ENCODE measurements around the gene AKAP12.

Gene AKAP12

GRCh38 chr6:151197556-151197955, 42.2 kb upstream of the AKAP12 start:
- no peak overlapping the region for H3K23ac ChIP-seq (ENCODE audit: low read length in 2 of 2)
- H3K4ac ChIP-seq (ENCODE audit: low read depth in 1 of 2, low read length in 2 of 2): no peak overlapping the region
- H3K79me1 ChIP-seq (replicated peaks; ENCODE audit: low read length, poor library complexity, severe bottlenecking): no peaks in the 10 kb centered on the region
- H2AFZ ChIP-seq (ENCODE audit: low read depth, low read length): no peak overlapping the region
- no peak overlapping the region for H2BK120ac ChIP-seq (ENCODE audit: low read depth, low read length)
- H3K4me1 ChIP-seq (ENCODE audit: control insufficient read depth, insufficient read depth, low read depth, low read length): no peaks in the 10 kb centered on the region
- H3K9me3 ChIP-seq (ENCODE audit: control insufficient read depth, low read length): no peaks in the 10 kb centered on the region
- H4K8ac ChIP-seq (ENCODE audit: low read length): no peak overlapping the region
- 98% methylated on average over 1 of the region's 1 CpG for WGBS
- H2AK5ac ChIP-seq (ENCODE audit: low read length, severe bottlenecking): no peak overlapping the region
- no peak overlapping the region for H3K27ac ChIP-seq (ENCODE audit: low read length, poor library complexity, severe bottlenecking)
- no peaks in the 10 kb centered on the region for H3K27me3 ChIP-seq (ENCODE audit: control insufficient read depth in 1 of 2, insufficient read depth in 1 of 2, low read length in 2 of 2)
- DNase-seq: no peak
- no peak overlapping the region for H4K91ac ChIP-seq (ENCODE audit: low read length)
- no peak overlapping the region for H2BK5ac ChIP-seq (ENCODE audit: low read depth, low read length, poor library complexity, severe bottlenecking)
- no peak overlapping the region for H3K14ac ChIP-seq (ENCODE audit: low read length in 2 of 2)
- no peak overlapping the region for H3K9ac ChIP-seq (ENCODE audit: low read length)
- no peak overlapping the region for H3K18ac ChIP-seq (ENCODE audit: low read depth in 1 of 2, low read length in 2 of 2)
- H2BK12ac ChIP-seq (ENCODE audit: low read length in 2 of 2): no peak overlapping the region
- H3K4me3 ChIP-seq (ENCODE audit: insufficient read depth in 1 of 2, low read depth in 1 of 2, low read length in 2 of 2): no peak overlapping the region
- H3K4me2 ChIP-seq (ENCODE audit: low read length, poor library complexity, severe bottlenecking): no peak overlapping the region
- no peaks in the 10 kb centered on the region for H3K36me3 ChIP-seq (ENCODE audit: control insufficient read depth in 1 of 2, insufficient read depth in 2 of 2, low read depth in 1 of 2, low read length in 2 of 2)
- H2BK15ac ChIP-seq (ENCODE audit: low read depth, poor library complexity, severe bottlenecking): no peak overlapping the region

DNA sequence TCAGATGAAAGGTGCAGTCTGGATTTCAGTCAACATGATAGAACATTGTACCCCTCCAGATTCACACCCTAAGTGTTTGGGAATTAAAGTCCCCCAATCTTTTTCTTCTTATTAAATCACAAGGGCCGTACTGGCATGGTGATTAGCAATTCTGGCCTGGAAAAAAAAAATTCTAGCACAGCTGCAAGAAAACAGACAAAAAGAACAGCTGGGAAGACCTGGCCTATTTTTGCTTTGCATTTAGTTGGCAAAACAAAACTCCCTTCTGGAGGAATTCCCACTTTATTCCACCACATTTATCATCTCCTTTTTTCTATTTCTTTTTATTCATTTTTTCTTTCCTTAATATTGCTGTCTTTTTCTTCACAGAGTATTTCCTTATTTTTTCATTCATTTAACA, 39.8 kb upstream of the AKAP12 start:
- Histone ChIP-seq H2AFZ (ENCODE audit: low read depth, low read length) (no peak overlapping the region), H3K9ac (ENCODE audit: low read length) (no peak overlapping the region), H3K27me3 (ENCODE audit: control insufficient read depth in 1 of 2, insufficient read depth in 1 of 2, low read length in 2 of 2) (no peaks in the 10 kb centered on the region), H2BK5ac (ENCODE audit: low read depth, low read length, poor library complexity, severe bottlenecking) (no peak overlapping the region), H3K4ac (ENCODE audit: low read depth in 1 of 2, low read length in 2 of 2) (no peak overlapping the region), H3K18ac (ENCODE audit: low read depth in 1 of 2, low read length in 2 of 2) (no peak overlapping the region), H3K4me1 (ENCODE audit: control insufficient read depth, insufficient read depth, low read depth, low read length) (no peaks in the 10 kb centered on the region), H3K4me2 (ENCODE audit: low read length, poor library complexity, severe bottlenecking) (no peak overlapping the region), H3K36me3 (ENCODE audit: control insufficient read depth in 1 of 2, insufficient read depth in 2 of 2, low read depth in 1 of 2, low read length in 2 of 2) (no peaks in the 10 kb centered on the region), H3K79me1 (replicated peaks; ENCODE audit: low read length, poor library complexity, severe bottlenecking) (no peaks in the 10 kb centered on the region), H3K9me3 (ENCODE audit: control insufficient read depth, low read length) (no peaks in the 10 kb centered on the region), H3K23ac (ENCODE audit: low read length in 2 of 2) (no peak overlapping the region), H2BK120ac (ENCODE audit: low read depth, low read length) (no peak overlapping the region), H3K14ac (ENCODE audit: low read length in 2 of 2) (no peak overlapping the region), H3K4me3 (ENCODE audit: insufficient read depth in 1 of 2, low read depth in 1 of 2, low read length in 2 of 2) (no peak overlapping the region), H4K8ac (ENCODE audit: low read length) (no peak overlapping the region), H3K27ac (ENCODE audit: low read length, poor library complexity, severe bottlenecking) (no peak overlapping the region), H2BK15ac (ENCODE audit: low read depth, poor library complexity, severe bottlenecking) (no peak overlapping the region), H2AK5ac (ENCODE audit: low read length, severe bottlenecking) (no peak overlapping the region), H4K91ac (ENCODE audit: low read length) (no peak overlapping the region), H2BK12ac (ENCODE audit: low read length in 2 of 2) (no peak overlapping the region)
- 72% methylated on average over 1 of the region's 1 CpG for WGBS
- DNase-seq: no peak

- Histone ChIP-seq H2BK120ac (ENCODE audit: low read depth, low read length) (no peak overlapping the region), H3K27me3 (ENCODE audit: control insufficient read depth in 1 of 2, insufficient read depth in 1 of 2, low read length in 2 of 2) (no peaks in the 10 kb centered on the region), H3K14ac (ENCODE audit: low read length in 2 of 2) (no peak overlapping the region), H2AK5ac (ENCODE audit: low read length, severe bottlenecking) (no peak overlapping the region), H3K9ac (ENCODE audit: low read length) (no peak overlapping the region), H3K79me1 (replicated peaks; ENCODE audit: low read length, poor library complexity, severe bottlenecking) (no peaks in the 10 kb centered on the region), H2BK5ac (ENCODE audit: low read depth, low read length, poor library complexity, severe bottlenecking) (no peak overlapping the region), H3K36me3 (ENCODE audit: control insufficient read depth in 1 of 2, insufficient read depth in 2 of 2, low read depth in 1 of 2, low read length in 2 of 2) (no peaks in the 10 kb centered on the region), H4K8ac (ENCODE audit: low read length) (no peak overlapping the region), H3K18ac (ENCODE audit: low read depth in 1 of 2, low read length in 2 of 2) (no peak overlapping the region), H2BK15ac (ENCODE audit: low read depth, poor library complexity, severe bottlenecking) (no peak overlapping the region), H2BK12ac (ENCODE audit: low read length in 2 of 2) (no peak overlapping the region), H3K23ac (ENCODE audit: low read length in 2 of 2) (no peak overlapping the region), H3K4ac (ENCODE audit: low read depth in 1 of 2, low read length in 2 of 2) (no peak overlapping the region), H4K91ac (ENCODE audit: low read length) (no peak overlapping the region), H3K9me3 (ENCODE audit: control insufficient read depth, low read length) (peaks cover under 1% of the 10 kb centered on the region), H3K4me3 (ENCODE audit: insufficient read depth in 1 of 2, low read depth in 1 of 2, low read length in 2 of 2) (no peak overlapping the region), H3K4me2 (ENCODE audit: low read length, poor library complexity, severe bottlenecking) (no peak overlapping the region), H3K4me1 (ENCODE audit: control insufficient read depth, insufficient read depth, low read depth, low read length) (no peaks in the 10 kb centered on the region), H3K27ac (ENCODE audit: low read length, poor library complexity, severe bottlenecking) (no peak overlapping the region), H2AFZ (ENCODE audit: low read depth, low read length) (no peak overlapping the region)
- DNase-seq: no peak
- 95% methylated on average over 3 of the region's 4 CpGs for WGBS
These were observed 33.8 kb upstream of the AKAP12 start for GRCh38 chr6:151205721-151206600.

DNA sequence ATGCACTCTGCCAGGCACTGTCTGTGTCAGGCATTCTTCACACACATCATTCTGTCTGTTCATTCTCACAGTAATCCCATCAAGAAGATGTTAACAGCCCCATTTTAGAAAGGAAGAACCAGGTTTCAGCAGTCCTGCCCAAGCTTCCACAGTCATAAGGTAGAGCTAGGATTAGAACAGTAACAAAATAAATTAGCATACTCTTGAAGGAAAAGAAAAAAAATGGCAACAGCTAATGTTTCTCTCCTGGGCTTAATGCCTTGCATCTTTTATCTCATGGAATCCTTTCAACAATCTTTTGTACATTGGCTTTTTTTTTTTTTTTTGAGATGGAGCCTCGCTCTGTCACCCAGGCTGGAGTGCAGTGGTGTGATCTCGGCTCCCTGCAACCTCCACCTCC, 32.1 kb upstream of the AKAP12 start:
- no peak for DNase-seq
- Histone ChIP-seq H3K14ac (ENCODE audit: low read length in 2 of 2) (no peak overlapping the region), H3K4me1 (ENCODE audit: control insufficient read depth, insufficient read depth, low read depth, low read length) (no peaks in the 10 kb centered on the region), H4K91ac (ENCODE audit: low read length) (no peak overlapping the region), H3K18ac (ENCODE audit: low read depth in 1 of 2, low read length in 2 of 2) (no peak overlapping the region), H3K4me3 (ENCODE audit: insufficient read depth in 1 of 2, low read depth in 1 of 2, low read length in 2 of 2) (no peak overlapping the region), H3K27ac (ENCODE audit: low read length, poor library complexity, severe bottlenecking) (no peak overlapping the region), H3K4ac (ENCODE audit: low read depth in 1 of 2, low read length in 2 of 2) (no peak overlapping the region), H3K36me3 (ENCODE audit: control insufficient read depth in 1 of 2, insufficient read depth in 2 of 2, low read depth in 1 of 2, low read length in 2 of 2) (no peaks in the 10 kb centered on the region), H3K79me1 (replicated peaks; ENCODE audit: low read length, poor library complexity, severe bottlenecking) (no peaks in the 10 kb centered on the region), H3K9ac (ENCODE audit: low read length) (no peak overlapping the region), H2BK12ac (ENCODE audit: low read length in 2 of 2) (no peak overlapping the region), H3K23ac (ENCODE audit: low read length in 2 of 2) (no peak overlapping the region), H2BK5ac (ENCODE audit: low read depth, low read length, poor library complexity, severe bottlenecking) (no peak overlapping the region), H3K27me3 (ENCODE audit: control insufficient read depth in 1 of 2, insufficient read depth in 1 of 2, low read length in 2 of 2) (no peaks in the 10 kb centered on the region), H2AFZ (ENCODE audit: low read depth, low read length) (no peak overlapping the region), H2BK15ac (ENCODE audit: low read depth, poor library complexity, severe bottlenecking) (no peak overlapping the region), H2AK5ac (ENCODE audit: low read length, severe bottlenecking) (no peak overlapping the region), H2BK120ac (ENCODE audit: low read depth, low read length) (no peak overlapping the region), H4K8ac (ENCODE audit: low read length) (no peak overlapping the region), H3K4me2 (ENCODE audit: low read length, poor library complexity, severe bottlenecking) (no peak overlapping the region), H3K9me3 (ENCODE audit: control insufficient read depth, low read length) (peaks cover 3% of the 10 kb centered on the region)
- no CpG with 5 or more reads among the region's 2 CpGs for WGBS

Measured in mesenchymal stem cell (in vitro differentiated cells and primary cell).